ENCODE data around the gene FAM169A.
"Not testable (repeated sequence)": the region's sequence is repeated elsewhere in the genome, so short reads cannot be mapped to it uniquely, and the experiment has no call there.

DNA sequence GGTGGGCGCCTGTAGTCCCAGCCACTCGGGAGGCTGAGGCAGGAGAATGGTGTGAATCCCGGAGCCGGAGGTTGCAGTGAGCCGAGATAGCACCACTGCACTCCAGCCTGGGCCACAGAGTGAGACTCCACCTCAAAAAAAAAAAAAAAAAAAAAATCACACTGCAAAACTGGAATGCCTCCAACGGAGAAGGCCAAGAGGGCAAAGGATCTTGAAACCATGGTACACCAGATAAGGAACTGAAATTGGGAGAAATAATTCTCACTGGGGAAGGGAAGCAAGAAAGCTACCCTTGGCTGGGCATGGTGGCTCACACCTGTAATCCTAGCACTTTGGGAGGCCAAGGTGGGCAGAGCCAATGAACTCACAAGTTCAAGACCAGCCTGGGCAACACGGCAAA is 9.2 kb downstream of the FAM169A start:
- not testable (repeated sequence) for TF ChIP-seq POLR2AphosphoS5, CTCF, EP300, POLR2A (IDR thresholded peaks at IDR 0.05)
